Measurements from ENCODE around the gene TWSG1. TPM values are rescaled to one million over a fixed set of nuclear protein-coding genes. Genes with fewer than 3 reads are reported as not detected.

The TWSG1 gene
- total and polyA plus RNA-seq, 10 of the 15 experiments (the other 5 are each of a cell fraction or from before 2014, with no cell fraction given), result 11.1 to 45.1 (median 27.7) TPM

DNA sequence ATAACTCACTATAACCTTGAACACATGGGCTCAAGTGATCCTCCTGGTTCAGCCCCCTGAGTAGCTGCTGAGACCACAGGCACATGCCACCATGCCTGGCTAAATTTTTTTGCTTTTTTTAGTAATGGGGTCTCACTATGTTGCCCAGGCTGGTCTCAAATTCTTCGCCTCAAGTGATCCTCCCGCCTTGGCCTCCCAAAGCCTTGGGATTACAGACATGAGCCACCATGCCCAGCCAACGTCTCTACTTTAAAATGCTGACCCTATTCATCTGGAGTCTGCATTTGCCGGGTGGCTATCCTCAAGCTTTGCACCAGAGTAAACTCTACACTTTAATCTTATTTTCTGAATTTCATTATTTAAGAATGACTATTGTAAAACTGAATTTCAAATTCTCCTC lies 103.1 kb downstream of the TWSG1 start:
- BruUV-seq (replicated peaks), result no TSS peak
- CTCF ChIA-PET, result interaction anchor here (0.6 kb wide), 1 partner anchor 61 kb away, joined by 3 read pairs; no protein-coding TSS in a partner anchor
- SMC1A ChIA-PET (ENCODE audit: uncharacterized antibody, unreplicated experiment), result no interaction called here
- POLR2A ChIA-PET, result no interaction called here
- ATAC-seq (no peak), FAIRE-seq (no peak), DNase-seq (ENCODE audit: low read depth, low spot score) (no peak)
- in situ Hi-C loops (cut with MboI), result no loop called here
- TF ChIP-seq NR2F1 (conservative IDR thresholded peaks at IDR 0.05), result no peak
- TF ChIP-seq ZNF274 (IDR thresholded peaks at IDR 0.05; ENCODE audit: insufficient read depth, insufficient read length), result no peak
- no peak for TF ChIP-seq ZNF217 (IDR thresholded peaks at IDR 0.05)
- TF ChIP-seq JUND (IDR thresholded peaks at IDR 0.05; ENCODE audit: low read depth, low read length), result no peak
- no peak for TF ChIP-seq IKZF1 (conservative IDR thresholded peaks at IDR 0.05)
- no peak for TF ChIP-seq FOS (IDR thresholded peaks at IDR 0.05; ENCODE audit: borderline replicate concordance, extremely low read depth, insufficient read length)
- no peak for TF ChIP-seq SPI1 (IDR thresholded peaks at IDR 0.05; ENCODE audit: borderline replicate concordance, insufficient read depth, low read depth, low read length)
- TF ChIP-seq JUNB (IDR thresholded peaks at IDR 0.05), result no peak
- TF ChIP-seq WRNIP1 (IDR thresholded peaks at IDR 0.05; ENCODE audit: borderline replicate concordance, low read depth, low read length), result no peak
- TF ChIP-seq NBN (IDR thresholded peaks at IDR 0.05), result no peak
- no peak for TF ChIP-seq SMAD5 (IDR thresholded peaks at IDR 0.05; ENCODE audit: low read depth)
- TF ChIP-seq, protein P1, sequence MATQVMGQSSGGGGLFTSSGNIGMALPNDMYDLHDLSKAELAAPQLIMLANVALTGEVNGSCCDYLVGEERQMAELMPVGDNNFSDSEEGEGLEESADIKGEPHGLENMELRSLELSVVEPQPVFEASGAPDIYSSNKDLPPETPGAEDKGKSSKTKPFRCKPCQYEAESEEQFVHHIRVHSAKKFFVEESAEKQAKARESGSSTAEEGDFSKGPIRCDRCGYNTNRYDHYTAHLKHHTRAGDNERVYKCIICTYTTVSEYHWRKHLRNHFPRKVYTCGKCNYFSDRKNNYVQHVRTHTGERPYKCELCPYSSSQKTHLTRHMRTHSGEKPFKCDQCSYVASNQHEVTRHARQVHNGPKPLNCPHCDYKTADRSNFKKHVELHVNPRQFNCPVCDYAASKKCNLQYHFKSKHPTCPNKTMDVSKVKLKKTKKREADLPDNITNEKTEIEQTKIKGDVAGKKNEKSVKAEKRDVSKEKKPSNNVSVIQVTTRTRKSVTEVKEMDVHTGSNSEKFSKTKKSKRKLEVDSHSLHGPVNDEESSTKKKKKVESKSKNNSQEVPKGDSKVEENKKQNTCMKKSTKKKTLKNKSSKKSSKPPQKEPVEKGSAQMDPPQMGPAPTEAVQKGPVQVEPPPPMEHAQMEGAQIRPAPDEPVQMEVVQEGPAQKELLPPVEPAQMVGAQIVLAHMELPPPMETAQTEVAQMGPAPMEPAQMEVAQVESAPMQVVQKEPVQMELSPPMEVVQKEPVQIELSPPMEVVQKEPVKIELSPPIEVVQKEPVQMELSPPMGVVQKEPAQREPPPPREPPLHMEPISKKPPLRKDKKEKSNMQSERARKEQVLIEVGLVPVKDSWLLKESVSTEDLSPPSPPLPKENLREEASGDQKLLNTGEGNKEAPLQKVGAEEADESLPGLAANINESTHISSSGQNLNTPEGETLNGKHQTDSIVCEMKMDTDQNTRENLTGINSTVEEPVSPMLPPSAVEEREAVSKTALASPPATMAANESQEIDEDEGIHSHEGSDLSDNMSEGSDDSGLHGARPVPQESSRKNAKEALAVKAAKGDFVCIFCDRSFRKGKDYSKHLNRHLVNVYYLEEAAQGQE (IDR thresholded peaks at IDR 0.05; ENCODE audit: low read depth, low read length), result no peak
- TF ChIP-seq CREM (IDR thresholded peaks at IDR 0.05; ENCODE audit: low read depth), result no peak
- no peak for TF ChIP-seq EGR1 (IDR thresholded peaks at IDR 0.05; ENCODE audit: borderline replicate concordance in 1 of 2, low read depth in 2 of 2, low read length in 2 of 2)
- no peak for TF ChIP-seq GATAD2B (conservative IDR thresholded peaks at IDR 0.05; ENCODE audit: low read depth)
- no peak for TF ChIP-seq SMC3 (IDR thresholded peaks at IDR 0.05; ENCODE audit: borderline replicate concordance, low read length)
- TF ChIP-seq DPF2 (IDR thresholded peaks at IDR 0.05), result no peak
- TF ChIP-seq, protein P2, sequence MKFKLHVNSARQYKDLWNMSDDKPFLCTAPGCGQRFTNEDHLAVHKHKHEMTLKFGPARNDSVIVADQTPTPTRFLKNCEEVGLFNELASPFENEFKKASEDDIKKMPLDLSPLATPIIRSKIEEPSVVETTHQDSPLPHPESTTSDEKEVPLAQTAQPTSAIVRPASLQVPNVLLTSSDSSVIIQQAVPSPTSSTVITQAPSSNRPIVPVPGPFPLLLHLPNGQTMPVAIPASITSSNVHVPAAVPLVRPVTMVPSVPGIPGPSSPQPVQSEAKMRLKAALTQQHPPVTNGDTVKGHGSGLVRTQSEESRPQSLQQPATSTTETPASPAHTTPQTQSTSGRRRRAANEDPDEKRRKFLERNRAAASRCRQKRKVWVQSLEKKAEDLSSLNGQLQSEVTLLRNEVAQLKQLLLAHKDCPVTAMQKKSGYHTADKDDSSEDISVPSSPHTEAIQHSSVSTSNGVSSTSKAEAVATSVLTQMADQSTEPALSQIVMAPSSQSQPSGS (IDR thresholded peaks at IDR 0.05; ENCODE audit: low read length), result no peak
- TF ChIP-seq ZNF207 (IDR thresholded peaks at IDR 0.05; ENCODE audit: borderline replicate concordance), result no peak
- WGBS (ENCODE audit: insufficient coverage, insufficient replicate concordance, low lambda C conversion rate, missing lambda C conversion rate), result 85% methylated on average over 4 of the region's 4 CpGs
- Histone ChIP-seq H3K27me3 (replicated peaks in 1 of 2; ENCODE audit: control insufficient read depth in 2 of 2, insufficient read depth in 2 of 2, low read length in 1 of 2) (no peaks in the 10 kb centered on the region), H3K4me2 (ENCODE audit: control insufficient read depth, insufficient read depth) (no peak overlapping the region), H3K27ac (ENCODE audit: control insufficient read depth, insufficient read depth) (no peak overlapping the region), H3K4me3 (no peak overlapping the region), H3K36me3 (ENCODE audit: control insufficient read depth in 2 of 2, insufficient read depth in 2 of 2, low read length in 1 of 2) (no peaks in the 10 kb centered on the region), H3K9ac (ENCODE audit: control insufficient read depth, insufficient read depth, low read length) (no peak overlapping the region), H4K20me1 (ENCODE audit: control insufficient read depth, insufficient read depth) (no peaks in the 10 kb centered on the region), H3K4me1 (ENCODE audit: control insufficient read depth, insufficient read depth, low read length) (peaks cover 10% of the 10 kb centered on the region), H3K79me2 (ENCODE audit: control insufficient read depth, insufficient read depth, low read length) (no peaks in the 10 kb centered on the region), H3K9me3 (replicated peaks; ENCODE audit: control insufficient read depth, insufficient read depth, low read length) (no peaks in the 10 kb centered on the region; the same call in 2 of the 3 replicates), H2AFZ (ENCODE audit: control insufficient read depth, low read depth, low read length) (no peak overlapping the region)
- intact Hi-C loops (cut with micrococcal nuclease; ENCODE audit: unreplicated experiment), result loop anchor here (5.0 kb wide), 1 partner anchor 80 kb away; no protein-coding TSS in a partner anchor
- RAD21 ChIA-PET (ENCODE audit: unreplicated experiment), result no interaction called here
